ENCODE measurements around the gene ZNF385A. TPM values are rescaled to one million over a fixed set of nuclear protein-coding genes. Genes with fewer than 3 reads are reported as not detected.

ZNF385A gene
- total and polyA plus RNA-seq, 2 experiments from 2014 or later = 10.9 to 21.7 TPM

DNA sequence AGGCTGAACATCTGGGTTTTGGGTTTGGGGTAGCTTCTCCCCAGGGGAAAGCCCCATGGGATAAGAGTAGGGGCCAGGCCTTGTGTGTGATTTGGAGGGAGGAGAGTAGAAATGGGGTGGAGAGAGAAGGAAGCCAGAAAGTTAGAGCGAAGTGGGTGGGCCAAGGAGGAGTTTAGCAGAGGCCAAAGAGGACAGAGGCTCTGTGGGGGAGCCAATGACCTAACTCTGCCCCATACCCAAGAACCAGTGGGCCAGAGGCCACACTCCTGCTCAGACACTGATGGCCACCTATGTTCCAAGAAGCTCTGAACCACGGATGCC, 9.3 kb downstream of the ZNF385A start (continued):
- TF ChIP-seq ZNF462 (CRISPR knock-in tag; IDR thresholded peaks at IDR 0.05) (no peak), EZH2phosphoT487 (IDR thresholded peaks at IDR 0.05; ENCODE audit: unreplicated experiment) (no peak), JUNB (IDR thresholded peaks at IDR 0.05; ENCODE audit: unreplicated experiment) (no peak), NANOG (IDR thresholded peaks at IDR 0.05; ENCODE audit: borderline replicate concordance) (no peak), ZNF114 (CRISPR knock-in tag; IDR thresholded peaks at IDR 0.05) (no peak), STAT1 (IDR thresholded peaks at IDR 0.05; ENCODE audit: unreplicated experiment) (no peak), POLR2AphosphoS5 (IDR thresholded peaks at IDR 0.05; ENCODE audit: low read depth) (no peak), EZH2 (IDR thresholded peaks at IDR 0.05; ENCODE audit: low read depth, unreplicated experiment) (no peak)
- TF ChIP-seq, protein P1, sequence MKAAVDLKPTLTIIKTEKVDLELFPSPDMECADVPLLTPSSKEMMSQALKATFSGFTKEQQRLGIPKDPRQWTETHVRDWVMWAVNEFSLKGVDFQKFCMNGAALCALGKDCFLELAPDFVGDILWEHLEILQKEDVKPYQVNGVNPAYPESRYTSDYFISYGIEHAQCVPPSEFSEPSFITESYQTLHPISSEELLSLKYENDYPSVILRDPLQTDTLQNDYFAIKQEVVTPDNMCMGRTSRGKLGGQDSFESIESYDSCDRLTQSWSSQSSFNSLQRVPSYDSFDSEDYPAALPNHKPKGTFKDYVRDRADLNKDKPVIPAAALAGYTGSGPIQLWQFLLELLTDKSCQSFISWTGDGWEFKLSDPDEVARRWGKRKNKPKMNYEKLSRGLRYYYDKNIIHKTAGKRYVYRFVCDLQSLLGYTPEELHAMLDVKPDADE (IDR thresholded peaks at IDR 0.05) = no peak

DNA sequence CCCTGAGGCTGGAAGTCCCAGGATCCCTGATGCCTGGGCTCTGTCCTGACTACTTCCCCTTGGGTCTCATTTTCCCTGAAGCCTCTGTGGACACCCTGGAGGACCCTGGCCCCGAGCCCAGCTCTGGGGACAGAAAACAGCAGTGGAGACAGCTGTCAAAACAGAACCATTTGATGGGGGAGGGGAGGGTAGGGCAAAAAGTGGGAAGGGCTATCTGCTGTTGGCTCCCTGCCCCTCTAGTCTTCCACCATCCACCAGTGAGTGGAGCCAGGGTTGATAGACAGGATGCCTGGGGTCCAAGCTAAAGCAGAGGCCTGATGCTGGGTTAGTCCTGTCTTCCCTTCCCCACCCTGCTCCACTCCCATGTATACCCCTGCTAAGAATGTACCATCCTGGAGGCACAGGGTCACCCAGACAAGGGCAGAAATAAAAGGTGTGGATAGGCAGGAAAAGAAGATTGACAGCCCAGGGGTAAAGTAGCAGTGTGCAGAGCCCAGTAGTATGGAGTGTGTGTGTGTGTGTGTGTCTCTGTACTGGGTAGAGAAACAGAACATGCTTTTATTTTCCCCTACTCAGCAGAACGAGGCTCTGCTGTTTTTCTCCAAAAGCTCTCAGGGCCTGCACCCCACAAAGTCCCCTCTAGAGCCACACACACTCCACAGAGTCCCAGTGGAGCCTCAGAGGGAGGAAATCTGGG, 9.8 kb downstream of the ZNF385A start:
- H3K9me2 ChIP-seq (ENCODE audit: insufficient read depth) = no peaks in the 10 kb centered on the region
- no peaks in the 10 kb centered on the region for H3K36me3 ChIP-seq (ENCODE audit: insufficient read depth)
- no peak for TF ChIP-seq JUNB (IDR thresholded peaks at IDR 0.05; ENCODE audit: unreplicated experiment)
- H4K20me1 ChIP-seq (replicated peaks; ENCODE audit: insufficient read depth) = no peaks in the 10 kb centered on the region; the same call in 1 of the 2 replicates
- peaks cover 11% of the 10 kb centered on the region for H3K4me1 ChIP-seq (ENCODE audit: insufficient read depth)
- DNase-seq (ENCODE audit: low spot score) (no peak), ATAC-seq (no peak)
- peaks cover 26% of the 10 kb centered on the region for H3K27me3 ChIP-seq (ENCODE audit: insufficient read depth)
- Mint-ChIP-seq H3K27ac (no peak overlapping the region), H3K4me1 (peaks cover 29% of the 10 kb centered on the region), H3K36me3 (ENCODE audit: low read depth) (peaks cover 23% of the 10 kb centered on the region), H3K9me3 (no peaks in the 10 kb centered on the region), H3K4me3 (no peak overlapping the region), H3K27me3 (ENCODE audit: insufficient read depth, low read depth, poor library complexity) (peaks cover 20% of the 10 kb centered on the region)
- H3K27ac ChIP-seq (ENCODE audit: low read depth) = no peak overlapping the region
- H3K4me3 ChIP-seq = no peak overlapping the region
- no peak overlapping the region for H2AFZ ChIP-seq
- no peaks in the 10 kb centered on the region; the same call in 1 of the 2 replicates for H3F3A ChIP-seq (replicated peaks; ENCODE audit: low read depth)
- H3K79me2 ChIP-seq (replicated peaks; ENCODE audit: insufficient read depth) = no peaks in the 10 kb centered on the region
- no peak overlapping the region for H3K4me2 ChIP-seq
